CD14-positive monocyte (primary cell): Measurements from ENCODE around the gene AVPR1B. TPM values are rescaled to one million over a fixed set of nuclear protein-coding genes. Genes with fewer than 3 reads are reported as not detected.

Source experiments
- DNase-seq, 3 donors: peaks; one replicate each; pipeline ENCODE4 v3.0.0-alpha.2; 2011 to 2022
- H2AFZ ChIP-seq: 2 replicates; pipeline ENCODE4 v1.6.0; 2012; ENCODE audit warnings: mild to moderate bottlenecking, low read depth, low read length, inconsistent platforms; ENCODE audit not compliant: insufficient read depth, poor library complexity, severe bottlenecking
- H3K27ac ChIP-seq, 2 donors: 1 replicate in 1 of 2; 2 replicates in 1 of 2; pipeline ENCODE4 v1.5.1; 2012 to 2013; ENCODE audit warnings: low read length in 2 of 2, control low read depth in 1 of 2, inconsistent platforms in 1 of 2, low read depth in 1 of 2, mild to moderate bottlenecking in 1 of 2
- H3K27me3 ChIP-seq, 2 donors: one replicate each; pipeline versions ENCODE4 v1.6.0 to v1.6.1; 2011 to 2013; ENCODE audit warnings: low read length in 2 of 2; ENCODE audit not compliant: control insufficient read depth in 2 of 2, insufficient read depth in 2 of 2
- H3K36me3 ChIP-seq, 2 donors: replicated peaks in 1 of 2; 1 replicate in 1 of 2; 2 replicates in 1 of 2; pipeline versions ENCODE4 v1.5.1 to v1.6.1; 2012 to 2013; ENCODE audit warnings: low read length in 2 of 2, control low read depth in 1 of 2, inconsistent platforms in 1 of 2, mild to moderate bottlenecking in 1 of 2; ENCODE audit not compliant: insufficient read depth in 2 of 2, control insufficient read depth in 1 of 2
- H3K4me1 ChIP-seq, 2 donors: 1 replicate in 1 of 2; 2 replicates in 1 of 2; pipeline versions ENCODE4 v1.5.1 to v1.6.1; 2012 to 2013; ENCODE audit warnings: low read length in 2 of 2, control low read depth in 1 of 2, inconsistent platforms in 1 of 2, mild to moderate bottlenecking in 1 of 2, moderate library complexity in 1 of 2; ENCODE audit not compliant: insufficient read depth in 2 of 2, control insufficient read depth in 1 of 2
- H3K4me2 ChIP-seq: replicated peaks from 2 replicates; pipeline ENCODE3; 2012; ENCODE audit warnings: low read length, moderate library complexity, mild to moderate bottlenecking; ENCODE audit not compliant: poor library complexity, severe bottlenecking; ENCODE audit errors: extremely low read depth
- H3K4me3 ChIP-seq, 3 experiments: fragments of 200-600 bp in 1 of 3; sonication (generic) in 1 of 3; replicated peaks in 1 of 3; 1 replicate in 2 of 3; 2 replicates in 1 of 3; pipeline ENCODE4 v1.5.1; 2011 to 2013; ENCODE audit warnings: low read length in 3 of 3, mild to moderate bottlenecking in 3 of 3, control low read depth in 2 of 3, low read depth in 2 of 3, inconsistent platforms in 1 of 3, moderate library complexity in 1 of 3
- H3K79me2 ChIP-seq: 2 replicates; pipeline ENCODE4 v1.6.0; 2012; ENCODE audit warnings: mild to moderate bottlenecking, control low read depth, inconsistent platforms, low read length, moderate library complexity; ENCODE audit not compliant: insufficient read depth
- H3K9ac ChIP-seq: 2 replicates; pipeline ENCODE4 v1.6.0; 2017; ENCODE audit warnings: low read length, mild to moderate bottlenecking; ENCODE audit not compliant: insufficient read depth, poor library complexity, severe bottlenecking
- H3K9me3 ChIP-seq, 2 donors: replicated peaks in 1 of 2; 1 replicate in 1 of 2; 2 replicates in 1 of 2; pipeline versions ENCODE4 v1.5.1 to v1.6.1; 2012 to 2013; ENCODE audit warnings: low read length in 2 of 2, control low read depth in 1 of 2; ENCODE audit not compliant: control insufficient read depth in 1 of 2, insufficient read depth in 1 of 2
- H4K20me1 ChIP-seq: 2 replicates; pipeline ENCODE4 v1.6.0; 2012; ENCODE audit warnings: mild to moderate bottlenecking, low read length, control low read depth, moderate library complexity; ENCODE audit not compliant: insufficient read depth
- H3K27ac Mint-ChIP-seq, 7 donors: one replicate each; pipeline ENCODE4 v1.8.0; 2020; ENCODE audit warnings: mild to moderate bottlenecking in 7 of 7, mixed read lengths in 7 of 7, moderate library complexity in 6 of 7, inconsistent platforms in 2 of 7
- H3K27me3 Mint-ChIP-seq, 3 donors: one replicate each; pipeline ENCODE4 v1.8.0; 2021 to 2022; ENCODE audit warnings: low read depth in 3 of 3, mild to moderate bottlenecking in 3 of 3, mixed read lengths in 3 of 3, moderate library complexity in 3 of 3, inconsistent platforms in 1 of 3
- H3K36me3 Mint-ChIP-seq, 2 donors: one replicate each; pipeline ENCODE4 v1.8.0; 2020; ENCODE audit warnings: mixed read lengths in 2 of 2, inconsistent platforms in 1 of 2, mild to moderate bottlenecking in 1 of 2
- H3K4me1 Mint-ChIP-seq: one replicate; pipeline ENCODE4 v1.8.0; 2020; ENCODE audit warnings: mild to moderate bottlenecking, mixed read lengths
- H3K4me3 Mint-ChIP-seq, 2 donors: one replicate each; pipeline ENCODE4 v1.8.0; 2020; ENCODE audit warnings: mild to moderate bottlenecking in 2 of 2, mixed read lengths in 2 of 2, moderate library complexity in 1 of 2
- H3K9me3 Mint-ChIP-seq, 7 donors: one replicate each; pipeline ENCODE4 v1.8.0; 2020 to 2022; ENCODE audit warnings: mixed read lengths in 7 of 7, mild to moderate bottlenecking in 6 of 7, moderate library complexity in 6 of 7, inconsistent platforms in 2 of 7
- CTCF ChIP-seq: fragments of 200-600 bp; IDR thresholded peaks from one replicate; pipeline ENCODE4 v1.8.0; 2022; ENCODE audit warnings: antibody characterized with exemption, mild to moderate bottlenecking
- WGBS: methylation state at CpG from one replicate; pipeline ENCODE4 v1.1.5; 2013; ENCODE audit warnings: missing lambda C conversion rate; ENCODE audit not compliant: insufficient coverage; 5-methylcytosine and 5-hydroxymethylcytosine counted together
- intact Hi-C, 2 donors: fragments of 100-400 bp; cut with micrococcal nuclease; formaldehyde crosslinking; loops; one replicate each; pipeline versions ENCODE4 v1.15.0 to v1.15.1; 2023
- polyA plus RNA-seq, 3 donors: library from polyadenylated mRNA; depleted of rRNA in 1 of 3; unstranded in 2 of 3; stranded (reverse) in 1 of 3; fragments of 300-500 nt in 2 of 3; fragments of >200 nt in 1 of 3; fragmentation: Illumina TruSeq in 2 of 3; gene quantifications; 1 replicate in 2 of 3; 2 replicates in 1 of 3; pipeline ENCODE4 v1.2.3, GENCODE V29; 2012 to 2021

The AVPR1B gene
- polyA plus RNA-seq, 3 donors, result not detected

GRCh38 chr1:206125346-206125745, 8.2 kb upstream of the AVPR1B start:
- WGBS, result no CpG with 5 or more reads among the region's 1 CpG
- no peaks in the 10 kb centered on the region for H3K36me3 Mint-ChIP-seq
- peaks cover 1 to 10% (median 4%) of the 10 kb centered on the region in 3 donors for H3K27me3 Mint-ChIP-seq
- Histone ChIP-seq H2AFZ (no peak overlapping the region), H3K9me3 (peaks cover 0 to 15% of the 10 kb centered on the region in 2 donors), H3K27me3 (no peaks in the 10 kb centered on the region), H4K20me1 (no peaks in the 10 kb centered on the region), H3K4me3 (no peak overlapping the region), H3K79me2 (no peaks in the 10 kb centered on the region), H3K4me1 (peaks cover 7% of the 10 kb centered on the region in 2 donors), H3K4me2 (no peak overlapping the region), H3K9ac (no peak overlapping the region), H3K36me3 (no peaks in the 10 kb centered on the region), H3K27ac (no peak overlapping the region)
- peaks cover 6 to 20% (median 10%) of the 10 kb centered on the region in 7 donors for H3K9me3 Mint-ChIP-seq
- no peak overlapping the region for H3K4me3 Mint-ChIP-seq
- H3K4me1 Mint-ChIP-seq, result peaks cover 9% of the 10 kb centered on the region
- DNase-seq, result no peak
- no peak for TF ChIP-seq CTCF
- no peak overlapping the region for H3K27ac Mint-ChIP-seq
- intact Hi-C loops, result no loop called here

DNA sequence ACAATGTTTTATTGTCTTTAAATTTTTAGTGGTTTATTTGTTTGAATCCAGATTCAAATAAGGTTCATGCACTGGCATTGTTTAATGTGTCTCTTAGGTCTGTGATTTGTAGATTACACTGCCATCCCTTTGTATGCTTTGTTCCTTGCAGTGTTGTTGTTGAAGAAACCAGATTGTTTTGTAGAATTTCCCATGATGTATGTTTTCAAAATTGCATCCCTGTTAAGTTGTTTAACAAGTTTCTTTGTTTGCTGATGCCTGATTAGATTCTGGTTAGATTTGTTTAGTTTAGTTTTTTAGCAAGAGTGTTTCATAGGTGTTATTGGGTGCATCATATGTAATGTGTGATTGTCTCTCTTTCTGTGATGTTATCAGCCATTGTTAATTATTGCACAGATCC, 5.5 kb upstream of the AVPR1B start:
- intact Hi-C loops, result no loop called here
- H4K20me1 ChIP-seq, result no peaks in the 10 kb centered on the region
- H3K27me3 Mint-ChIP-seq, result peaks cover 17 to 34% (median 22%) of the 10 kb centered on the region in 3 donors
- H3K27me3 ChIP-seq, result peaks cover 9 to 16% of the 10 kb centered on the region in 2 donors
- H3K4me1 Mint-ChIP-seq, result peaks cover 5% of the 10 kb centered on the region
- no peak overlapping the region for H3K9ac ChIP-seq
- H3K4me1 ChIP-seq, result peaks cover 4% of the 10 kb centered on the region in 2 donors
- no peak overlapping the region for H3K4me3 Mint-ChIP-seq
- TF ChIP-seq CTCF, result no peak
- no peak overlapping the region for H3K4me3 ChIP-seq
- no peak overlapping the region for H2AFZ ChIP-seq
- no peaks in the 10 kb centered on the region for H3K36me3 ChIP-seq
- H3K4me2 ChIP-seq, result no peak overlapping the region
- peaks cover 6 to 25% (median 15%) of the 10 kb centered on the region in 7 donors for H3K9me3 Mint-ChIP-seq
- H3K36me3 Mint-ChIP-seq, result peaks cover 0 to 2% of the 10 kb centered on the region in 2 donors
- peaks cover 0 to 15% of the 10 kb centered on the region in 2 donors for H3K9me3 ChIP-seq
- H3K27ac Mint-ChIP-seq, result no peak overlapping the region
- no peaks in the 10 kb centered on the region for H3K79me2 ChIP-seq
- no peak for DNase-seq
- H3K27ac ChIP-seq, result no peak overlapping the region
